T-helper 22 cell (primary cell): Measurements from ENCODE around the gene CST4.
"Not testable (repeated sequence)": the region's sequence is repeated elsewhere in the genome, so short reads cannot be mapped to it uniquely, and the experiment has no call there.

Experiments used
- DNase-seq: peaks from one replicate; pipeline ENCODE4 v3.0.0-alpha.2; 2020; ENCODE audit warnings: low read depth

CST4 gene

GRCh38 chr20:23687986-23688385 is 852 bp downstream of the CST4 start:
- DNase-seq: no peak

GRCh38 chr20:23686046-23686750 is 2.6 kb downstream of the CST4 start:
- DNase-seq: no peak

GRCh38 chr20:23685529-23685896 is 3.3 kb downstream of the CST4 start:
- not testable (repeated sequence) for DNase-seq

- no peak for DNase-seq
These were observed 4.6 kb downstream of the CST4 start for GRCh38 chr20:23684261-23684660.

- DNase-seq: no peak
These were observed 5.0 kb downstream of the CST4 start for GRCh38 chr20:23683807-23684206.

GRCh38 chr20:23683281-23683680 is 5.6 kb downstream of the CST4 start:
- no peak for DNase-seq

GRCh38 chr20:23680146-23680545 is 8.7 kb downstream of the CST4 start:
- DNase-seq: no peak

- no peak for DNase-seq
These were observed 9.4 kb downstream of the CST4 start for GRCh38 chr20:23679133-23680092.

GRCh38 chr20:23673209-23673608 is 15.6 kb downstream of the CST4 start:
- DNase-seq: no peak

- no peak for DNase-seq
These were observed 16.7 kb downstream of the CST4 start for GRCh38 chr20:23672158-23672557.

- DNase-seq: no peak
These were observed 17.4 kb downstream of the CST4 start for GRCh38 chr20:23671479-23671878.

- no peak for DNase-seq
These were observed 18.5 kb downstream of the CST4 start for GRCh38 chr20:23670361-23670760.

GRCh38 chr20:23669866-23670265 is 19.0 kb downstream of the CST4 start:
- no peak for DNase-seq

GRCh38 chr20:23669327-23669726 is 19.5 kb downstream of the CST4 start:
- DNase-seq: no peak

GRCh38 chr20:23668477-23668951 is 20.3 kb downstream of the CST4 start:
- DNase-seq: no peak

GRCh38 chr20:23667666-23668065 is 21.2 kb downstream of the CST4 start:
- DNase-seq: no peak

- DNase-seq: no peak
These were observed 22.1 kb downstream of the CST4 start for GRCh38 chr20:23666698-23667097.

GRCh38 chr20:23666189-23666588 is 22.6 kb downstream of the CST4 start:
- no peak for DNase-seq

GRCh38 chr20:23664954-23665353 is 23.9 kb downstream of the CST4 start:
- no peak for DNase-seq

GRCh38 chr20:23664046-23664445 is 24.8 kb downstream of the CST4 start:
- not testable (repeated sequence) for DNase-seq

- DNase-seq: no peak
These were observed 25.7 kb downstream of the CST4 start for GRCh38 chr20:23663180-23663579.

GRCh38 chr20:23662276-23662870 is 26.5 kb downstream of the CST4 start:
- DNase-seq: no peak

- no peak for DNase-seq
These were observed 27.8 kb downstream of the CST4 start for GRCh38 chr20:23661002-23661429.
